ENCODE data around the gene MTA3.

DNA sequence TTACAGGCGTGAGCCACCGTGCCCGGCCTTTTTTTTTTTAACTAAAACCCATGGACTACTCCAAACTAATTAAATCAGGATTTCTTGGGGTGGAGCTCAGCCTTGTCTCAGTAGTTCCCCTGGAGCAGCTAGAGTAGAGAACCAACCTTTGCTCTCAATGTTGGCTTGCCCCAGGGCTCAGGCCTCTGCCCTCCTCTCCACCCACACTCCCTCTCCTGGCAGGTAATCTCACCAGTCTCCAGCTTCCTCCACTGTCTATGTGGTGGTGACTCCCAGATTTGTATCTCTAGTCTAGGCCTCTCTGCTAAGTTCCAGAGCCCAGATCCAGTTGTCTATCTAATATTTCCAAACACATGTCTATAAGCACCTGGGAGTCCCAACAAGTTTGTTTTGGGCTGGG, 9.6 kb upstream of the MTA3 start:
- TF ChIP-seq, protein P1, sequence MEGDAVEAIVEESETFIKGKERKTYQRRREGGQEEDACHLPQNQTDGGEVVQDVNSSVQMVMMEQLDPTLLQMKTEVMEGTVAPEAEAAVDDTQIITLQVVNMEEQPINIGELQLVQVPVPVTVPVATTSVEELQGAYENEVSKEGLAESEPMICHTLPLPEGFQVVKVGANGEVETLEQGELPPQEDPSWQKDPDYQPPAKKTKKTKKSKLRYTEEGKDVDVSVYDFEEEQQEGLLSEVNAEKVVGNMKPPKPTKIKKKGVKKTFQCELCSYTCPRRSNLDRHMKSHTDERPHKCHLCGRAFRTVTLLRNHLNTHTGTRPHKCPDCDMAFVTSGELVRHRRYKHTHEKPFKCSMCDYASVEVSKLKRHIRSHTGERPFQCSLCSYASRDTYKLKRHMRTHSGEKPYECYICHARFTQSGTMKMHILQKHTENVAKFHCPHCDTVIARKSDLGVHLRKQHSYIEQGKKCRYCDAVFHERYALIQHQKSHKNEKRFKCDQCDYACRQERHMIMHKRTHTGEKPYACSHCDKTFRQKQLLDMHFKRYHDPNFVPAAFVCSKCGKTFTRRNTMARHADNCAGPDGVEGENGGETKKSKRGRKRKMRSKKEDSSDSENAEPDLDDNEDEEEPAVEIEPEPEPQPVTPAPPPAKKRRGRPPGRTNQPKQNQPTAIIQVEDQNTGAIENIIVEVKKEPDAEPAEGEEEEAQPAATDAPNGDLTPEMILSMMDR (IDR thresholded peaks at IDR 0.05): peak; percentile 11 to 26 (median 20)
- no peak for TF ChIP-seq POLR2A (IDR thresholded peaks at IDR 0.05)
